Parathyroid adenoma (tissue), 2 donors: ENCODE data around the gene GRB14.

Experiments used
- H2AFZ ChIP-seq: fragments of 300-600 bp; sonication (generic); one replicate; pipeline ENCODE4 v1.7.0; 2017; ENCODE audit warnings: antibody characterized with exemption, mild to moderate bottlenecking
- H3K27ac ChIP-seq: fragments of 300-600 bp; sonication (generic); one replicate; pipeline ENCODE4 v1.7.0; 2017
- H3K27me3 ChIP-seq: fragments of 300-600 bp; sonication (generic); one replicate; pipeline ENCODE4 v1.7.0; 2017; ENCODE audit warnings: low read length; ENCODE audit not compliant: control insufficient read depth, insufficient read depth
- H3K36me3 ChIP-seq: fragments of 300-600 bp; sonication (generic); one replicate; pipeline ENCODE4 v1.7.0; 2017; ENCODE audit warnings: low read length; ENCODE audit not compliant: control insufficient read depth, insufficient read depth
- H3K4me1 ChIP-seq: fragments of 300-600 bp; sonication (generic); one replicate; pipeline ENCODE4 v1.7.0; 2017; ENCODE audit warnings: control low read depth
- H3K4me2 ChIP-seq: fragments of 300-600 bp; sonication (generic); one replicate; pipeline ENCODE4 v1.7.0; 2017; ENCODE audit warnings: low read length
- H3K4me3 ChIP-seq: fragments of 300-600 bp; sonication (generic); one replicate; pipeline ENCODE4 v1.7.0; 2017; ENCODE audit warnings: low read depth, low read length
- H3K79me2 ChIP-seq: fragments of 300-600 bp; sonication (generic); one replicate; pipeline ENCODE4 v1.7.0; 2017; ENCODE audit warnings: control low read depth
- H3K9ac ChIP-seq: fragments of 300-600 bp; sonication (generic); one replicate; pipeline ENCODE4 v1.7.0; 2017; ENCODE audit warnings: mild to moderate bottlenecking
- H3K9me3 ChIP-seq: fragments of 300-600 bp; sonication (generic); one replicate; pipeline ENCODE4 v1.7.0; 2017; ENCODE audit warnings: low read length; ENCODE audit not compliant: control insufficient read depth
- CTCF ChIP-seq: fragments of 300-600 bp; sonication (generic); IDR thresholded peaks from one replicate; pipeline ENCODE4 v1.7.0; 2017; ENCODE audit warnings: antibody characterized with exemption, mild to moderate bottlenecking
- donor health status: primary hyperparathyroidism.

GRB14 gene

GRCh38 chr2:164595031-164595430 is 26.3 kb downstream of the GRB14 start:
- no peak overlapping the region for H3K4me3 ChIP-seq
- peak overlapping the region; percentile 36 for H3K27ac ChIP-seq
- H2AFZ ChIP-seq: no peak overlapping the region

GRCh38 chr2:164593959-164594358 is 27.3 kb downstream of the GRB14 start:
- H3K79me2 ChIP-seq: no peaks in the 10 kb centered on the region

More at GRCh38 chr2:164595031-164595430, 26.3 kb downstream of the GRB14 start:
- H3K9ac ChIP-seq: no peak overlapping the region
- no peaks in the 10 kb centered on the region for H3K36me3 ChIP-seq
- H3K4me2 ChIP-seq: no peak overlapping the region
- no peaks in the 10 kb centered on the region for H3K79me2 ChIP-seq
- no peak for TF ChIP-seq CTCF
- peaks cover 22% of the 10 kb centered on the region for H3K4me1 ChIP-seq
- H3K27me3 ChIP-seq: no peaks in the 10 kb centered on the region
- H3K9me3 ChIP-seq: no peaks in the 10 kb centered on the region

GRCh38 chr2:164593541-164593940 is 27.7 kb downstream of the GRB14 start:
- no peak for TF ChIP-seq CTCF
- Histone ChIP-seq H3K27me3 (no peaks in the 10 kb centered on the region), H3K4me1 (peaks cover 20% of the 10 kb centered on the region), H3K36me3 (no peaks in the 10 kb centered on the region), H3K4me2 (peak overlapping the region; percentile 3), H3K79me2 (no peaks in the 10 kb centered on the region), H3K27ac (peak overlapping the region; percentile 61), H3K9ac (no peak overlapping the region), H2AFZ (peak overlapping the region; percentile 50), H3K4me3 (no peak overlapping the region), H3K9me3 (no peaks in the 10 kb centered on the region)

More at GRCh38 chr2:164593959-164594358, 27.3 kb downstream of the GRB14 start:
- H3K4me2 ChIP-seq: peak overlapping the region; percentile 3
- no peak overlapping the region for H3K4me3 ChIP-seq
- no peaks in the 10 kb centered on the region for H3K36me3 ChIP-seq
- peaks cover 22% of the 10 kb centered on the region for H3K4me1 ChIP-seq
- peak overlapping the region; percentile 50 for H2AFZ ChIP-seq
- H3K9me3 ChIP-seq: no peaks in the 10 kb centered on the region
- TF ChIP-seq CTCF: no peak
- H3K27me3 ChIP-seq: no peaks in the 10 kb centered on the region
- H3K27ac ChIP-seq: peak overlapping the region; percentile 61
- H3K9ac ChIP-seq: no peak overlapping the region

- H3K4me1 ChIP-seq: peaks cover 21% of the 10 kb centered on the region
- no peak overlapping the region for H3K4me3 ChIP-seq
- no peak overlapping the region for H3K27ac ChIP-seq
- no peaks in the 10 kb centered on the region for H3K79me2 ChIP-seq
- no peaks in the 10 kb centered on the region for H3K27me3 ChIP-seq
- TF ChIP-seq CTCF: no peak
- no peaks in the 10 kb centered on the region for H3K9me3 ChIP-seq
- no peak overlapping the region for H3K9ac ChIP-seq
- no peak overlapping the region for H3K4me2 ChIP-seq
- no peak overlapping the region for H2AFZ ChIP-seq
- H3K36me3 ChIP-seq: no peaks in the 10 kb centered on the region
Measured at GRCh38 chr2:164589522-164589921, 31.8 kb downstream of the GRB14 start.

- Histone ChIP-seq H3K4me2 (no peak overlapping the region), H3K27ac (no peak overlapping the region), H3K4me3 (no peak overlapping the region), H3K79me2 (no peaks in the 10 kb centered on the region), H3K9me3 (no peaks in the 10 kb centered on the region), H3K27me3 (no peaks in the 10 kb centered on the region), H3K9ac (no peak overlapping the region), H3K36me3 (no peaks in the 10 kb centered on the region), H2AFZ (no peak overlapping the region), H3K4me1 (peaks cover 4% of the 10 kb centered on the region)
- no peak for TF ChIP-seq CTCF
Measured at GRCh38 chr2:164581050-164581449, 40.2 kb downstream of the GRB14 start.
